ENCODE measurements around the gene MCF2L. TPM values are rescaled to one million over a fixed set of nuclear protein-coding genes. Genes with fewer than 3 reads are reported as not detected.

Gene MCF2L
- total RNA-seq, 1 experiment from 2014 or later = not detected

GRCh38 chr13:113124211-113124970 lies 155.4 kb downstream of the MCF2L start:
- H3K9me3 ChIP-seq (ENCODE audit: low read length) = no peaks in the 10 kb centered on the region
- H3K4me2 ChIP-seq (ENCODE audit: low read depth, low read length, poor library complexity, severe bottlenecking) = no peak overlapping the region
- H3K79me2 ChIP-seq (ENCODE audit: low read length) = no peaks in the 10 kb centered on the region
- H3K9ac ChIP-seq (ENCODE audit: low read length) = no peak overlapping the region
- no peaks in the 10 kb centered on the region for H3K27me3 ChIP-seq (ENCODE audit: low read length)
- no peaks in the 10 kb centered on the region; the same call in 1 of the 2 replicates for H4K20me1 ChIP-seq (ENCODE audit: insufficient read depth, low read depth, low read length)
- no peaks in the 10 kb centered on the region for H3K36me3 ChIP-seq (ENCODE audit: insufficient read depth, low read length)
- no peaks in the 10 kb centered on the region for H3K9me2 ChIP-seq (replicated peaks; ENCODE audit: insufficient read depth, low read length)
- H3K27ac ChIP-seq (ENCODE audit: low read length) = no peak overlapping the region
- no peak overlapping the region for H2AFZ ChIP-seq (ENCODE audit: low read length)
- no peak overlapping the region for H3K4me3 ChIP-seq (ENCODE audit: low read length)
- no peaks in the 10 kb centered on the region for H3K4me1 ChIP-seq (ENCODE audit: low read length)
- DNase-seq = no peak

GRCh38 chr13:113125506-113126264 lies 156.7 kb downstream of the MCF2L start:
- no peaks in the 10 kb centered on the region for H3K27me3 ChIP-seq (ENCODE audit: low read length)
- no peak overlapping the region for H3K4me2 ChIP-seq (ENCODE audit: low read depth, low read length, poor library complexity, severe bottlenecking)

GRCh38 chr13:113126265-113127150 lies 157.5 kb downstream of the MCF2L start:
- Histone ChIP-seq H3K4me1 (ENCODE audit: low read length) (no peaks in the 10 kb centered on the region), H3K9ac (ENCODE audit: low read length) (no peak overlapping the region), H2AFZ (ENCODE audit: low read length) (no peak overlapping the region), H3K27me3 (ENCODE audit: low read length) (no peaks in the 10 kb centered on the region), H3K27ac (ENCODE audit: low read length) (no peak overlapping the region), H4K20me1 (ENCODE audit: insufficient read depth, low read depth, low read length) (no peaks in the 10 kb centered on the region), H3K36me3 (ENCODE audit: insufficient read depth, low read length) (no peaks in the 10 kb centered on the region), H3K4me3 (ENCODE audit: low read length) (no peak overlapping the region), H3K9me2 (replicated peaks; ENCODE audit: insufficient read depth, low read length) (no peaks in the 10 kb centered on the region), H3K9me3 (ENCODE audit: low read length) (no peaks in the 10 kb centered on the region), H3K4me2 (ENCODE audit: low read depth, low read length, poor library complexity, severe bottlenecking) (no peak overlapping the region), H3K79me2 (ENCODE audit: low read length) (no peaks in the 10 kb centered on the region)
- DNase-seq = no peak

More at GRCh38 chr13:113125506-113126264, 156.7 kb downstream of the MCF2L start:
- no peaks in the 10 kb centered on the region for H3K36me3 ChIP-seq (ENCODE audit: insufficient read depth, low read length)
- H3K9me3 ChIP-seq (ENCODE audit: low read length) = no peaks in the 10 kb centered on the region
- no peak overlapping the region for H3K27ac ChIP-seq (ENCODE audit: low read length)
- H3K9me2 ChIP-seq (replicated peaks; ENCODE audit: insufficient read depth, low read length) = no peaks in the 10 kb centered on the region
- no peaks in the 10 kb centered on the region for H3K79me2 ChIP-seq (ENCODE audit: low read length)
- DNase-seq = no peak
- no peaks in the 10 kb centered on the region for H4K20me1 ChIP-seq (ENCODE audit: insufficient read depth, low read depth, low read length)
- H3K4me1 ChIP-seq (ENCODE audit: low read length) = no peaks in the 10 kb centered on the region
- no peak overlapping the region for H3K9ac ChIP-seq (ENCODE audit: low read length)
- no peak overlapping the region for H2AFZ ChIP-seq (ENCODE audit: low read length)
- H3K4me3 ChIP-seq (ENCODE audit: low read length) = no peak overlapping the region

GRCh38 chr13:113129480-113129879 lies 160.5 kb downstream of the MCF2L start:
- 0 out of 2 replicates have a peak, but pooled peaks cover 3% of the 10 kb centered on the region for H3K27me3 ChIP-seq (ENCODE audit: low read length)
- H3K9me3 ChIP-seq (ENCODE audit: low read length) = no peaks in the 10 kb centered on the region
- DNase-seq = no peak
- H3K79me2 ChIP-seq (ENCODE audit: low read length) = no peaks in the 10 kb centered on the region
- no peak overlapping the region for H3K4me2 ChIP-seq (ENCODE audit: low read depth, low read length, poor library complexity, severe bottlenecking)
- H3K9ac ChIP-seq (ENCODE audit: low read length) = no peak overlapping the region
- H2AFZ ChIP-seq (ENCODE audit: low read length) = no peak overlapping the region
- no peaks in the 10 kb centered on the region for H4K20me1 ChIP-seq (ENCODE audit: insufficient read depth, low read depth, low read length)
- no peaks in the 10 kb centered on the region for H3K9me2 ChIP-seq (replicated peaks; ENCODE audit: insufficient read depth, low read length)
- H3K27ac ChIP-seq (ENCODE audit: low read length) = no peak overlapping the region
- H3K4me3 ChIP-seq (ENCODE audit: low read length) = no peak overlapping the region
- H3K4me1 ChIP-seq (ENCODE audit: low read length) = no peaks in the 10 kb centered on the region
- no peaks in the 10 kb centered on the region for H3K36me3 ChIP-seq (ENCODE audit: insufficient read depth, low read length)

GRCh38 chr13:113129921-113130750 lies 161.1 kb downstream of the MCF2L start:
- Histone ChIP-seq H4K20me1 (ENCODE audit: insufficient read depth, low read depth, low read length) (no peaks in the 10 kb centered on the region), H3K4me3 (ENCODE audit: low read length) (no peak overlapping the region), H3K9ac (ENCODE audit: low read length) (no peak overlapping the region), H3K79me2 (ENCODE audit: low read length) (no peaks in the 10 kb centered on the region), H3K36me3 (ENCODE audit: insufficient read depth, low read length) (no peaks in the 10 kb centered on the region), H3K4me2 (ENCODE audit: low read depth, low read length, poor library complexity, severe bottlenecking) (no peak overlapping the region), H3K27ac (ENCODE audit: low read length) (no peak overlapping the region), H3K4me1 (ENCODE audit: low read length) (no peaks in the 10 kb centered on the region), H3K9me2 (replicated peaks; ENCODE audit: insufficient read depth, low read length) (no peaks in the 10 kb centered on the region), H2AFZ (ENCODE audit: low read length) (no peak overlapping the region), H3K27me3 (ENCODE audit: low read length) (0 out of 2 replicates have a peak, but pooled peaks cover 3% of the 10 kb centered on the region), H3K9me3 (ENCODE audit: low read length) (no peaks in the 10 kb centered on the region)
- no peak for DNase-seq

- Histone ChIP-seq H2AFZ (ENCODE audit: low read length) (no peak overlapping the region), H3K4me1 (ENCODE audit: low read length) (no peaks in the 10 kb centered on the region), H4K20me1 (ENCODE audit: insufficient read depth, low read depth, low read length) (no peaks in the 10 kb centered on the region), H3K9me2 (replicated peaks; ENCODE audit: insufficient read depth, low read length) (no peaks in the 10 kb centered on the region), H3K79me2 (ENCODE audit: low read length) (no peaks in the 10 kb centered on the region), H3K36me3 (ENCODE audit: insufficient read depth, low read length) (no peaks in the 10 kb centered on the region), H3K4me2 (ENCODE audit: low read depth, low read length, poor library complexity, severe bottlenecking) (no peak overlapping the region), H3K27ac (ENCODE audit: low read length) (no peak overlapping the region), H3K9me3 (ENCODE audit: low read length) (no peaks in the 10 kb centered on the region), H3K9ac (ENCODE audit: low read length) (no peak overlapping the region), H3K4me3 (ENCODE audit: low read length) (no peak overlapping the region), H3K27me3 (ENCODE audit: low read length) (0 out of 2 replicates have a peak, but pooled peaks cover 3% of the 10 kb centered on the region)
- no peak for DNase-seq
Measured at GRCh38 chr13:113135281-113135760, 166.3 kb downstream of the MCF2L start.

- Histone ChIP-seq H3K27me3 (ENCODE audit: low read length) (0 out of 2 replicates have a peak, but pooled peaks cover 3% of the 10 kb centered on the region), H3K4me3 (ENCODE audit: low read length) (no peak overlapping the region), H3K79me2 (ENCODE audit: low read length) (no peaks in the 10 kb centered on the region), H4K20me1 (ENCODE audit: insufficient read depth, low read depth, low read length) (no peaks in the 10 kb centered on the region), H3K36me3 (ENCODE audit: insufficient read depth, low read length) (no peaks in the 10 kb centered on the region), H3K9me3 (ENCODE audit: low read length) (no peaks in the 10 kb centered on the region), H3K9me2 (replicated peaks; ENCODE audit: insufficient read depth, low read length) (no peaks in the 10 kb centered on the region), H2AFZ (ENCODE audit: low read length) (no peak overlapping the region), H3K4me1 (ENCODE audit: low read length) (no peaks in the 10 kb centered on the region), H3K4me2 (ENCODE audit: low read depth, low read length, poor library complexity, severe bottlenecking) (no peak overlapping the region), H3K27ac (ENCODE audit: low read length) (no peak overlapping the region), H3K9ac (ENCODE audit: low read length) (no peak overlapping the region)
- no peak for DNase-seq
Measured at GRCh38 chr13:113137691-113138298, 168.8 kb downstream of the MCF2L start.

All from Karpas-422 (cell line).